SIG-M5 treated with dmso at 0.1 percent for 504 hours (cell line): ENCODE data around the gene PLA1A.
"Not testable (repeated sequence)": the region's sequence is repeated elsewhere in the genome, so short reads cannot be mapped to it uniquely, and the experiment has no call there.

Experiments used
- DNase-seq: peaks from one replicate; lab custom pipeline; 2025; ENCODE audit not compliant: unreplicated experiment; lab: John Stamatoyannopoulos, UW

Gene PLA1A, protein sequence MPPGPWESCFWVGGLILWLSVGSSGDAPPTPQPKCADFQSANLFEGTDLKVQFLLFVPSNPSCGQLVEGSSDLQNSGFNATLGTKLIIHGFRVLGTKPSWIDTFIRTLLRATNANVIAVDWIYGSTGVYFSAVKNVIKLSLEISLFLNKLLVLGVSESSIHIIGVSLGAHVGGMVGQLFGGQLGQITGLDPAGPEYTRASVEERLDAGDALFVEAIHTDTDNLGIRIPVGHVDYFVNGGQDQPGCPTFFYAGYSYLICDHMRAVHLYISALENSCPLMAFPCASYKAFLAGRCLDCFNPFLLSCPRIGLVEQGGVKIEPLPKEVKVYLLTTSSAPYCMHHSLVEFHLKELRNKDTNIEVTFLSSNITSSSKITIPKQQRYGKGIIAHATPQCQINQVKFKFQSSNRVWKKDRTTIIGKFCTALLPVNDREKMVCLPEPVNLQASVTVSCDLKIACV

DNA sequence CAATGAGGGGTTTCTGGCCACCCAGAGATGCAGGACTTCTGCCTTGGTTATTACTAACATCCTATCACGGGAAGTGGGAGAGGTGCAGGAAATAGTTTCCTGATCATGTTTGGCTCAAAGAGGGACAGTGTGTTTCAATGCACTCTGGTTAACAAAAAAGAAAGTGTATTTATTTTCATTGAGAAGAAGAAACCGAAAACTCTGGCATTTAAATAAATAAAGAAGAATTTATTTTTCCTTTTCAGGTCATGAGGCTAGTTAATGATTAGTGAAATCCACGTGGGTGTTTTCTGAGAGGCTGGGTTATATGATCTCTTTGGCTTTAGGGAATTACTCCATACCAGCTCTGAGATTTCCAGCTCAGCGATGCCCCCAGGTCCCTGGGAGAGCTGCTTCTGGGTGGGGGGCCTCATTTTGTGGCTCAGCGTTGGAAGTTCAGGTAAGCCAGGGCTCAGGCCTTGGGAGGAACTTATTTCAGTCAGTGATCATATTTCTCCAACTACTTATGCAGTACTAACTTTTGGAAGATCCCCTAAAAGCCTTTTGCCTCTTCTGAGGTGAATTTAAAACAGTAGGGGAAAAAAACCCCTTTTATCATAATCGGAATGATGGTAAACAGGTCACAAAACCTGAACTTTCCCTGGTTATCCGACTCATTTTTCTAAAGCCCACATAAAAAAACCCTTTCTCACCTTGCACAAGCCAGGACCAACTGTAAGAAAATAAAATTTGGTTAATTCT is at the start of gene PLA1A:
Gene PLA1A, plus strand, starts transcription at position 338 of the 741 bp plus-strand sequence. Its CDS starts 29 bp downstream, at position 367.
- DNase-seq: no peak

DNA sequence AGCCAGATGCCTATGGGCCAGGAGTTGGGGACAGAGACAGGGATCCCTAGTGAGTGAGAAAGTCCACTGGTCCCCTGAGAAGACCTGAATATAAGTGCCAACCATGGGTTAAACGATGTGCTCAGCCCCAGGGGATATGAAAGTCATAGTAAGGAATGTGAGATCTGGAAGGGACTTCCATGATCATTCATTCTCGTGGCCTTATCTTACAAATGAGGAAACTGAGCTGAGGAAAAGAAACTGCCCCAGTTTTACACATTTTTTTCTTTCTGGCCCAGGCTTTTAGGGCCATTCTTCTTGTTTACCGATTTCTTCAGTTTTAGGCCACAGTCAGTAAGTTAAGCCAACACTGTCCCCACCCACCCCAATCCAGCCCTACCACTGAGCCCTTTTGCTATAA is 49.3 kb upstream of the PLA1A start:
- no peak for DNase-seq

DNA sequence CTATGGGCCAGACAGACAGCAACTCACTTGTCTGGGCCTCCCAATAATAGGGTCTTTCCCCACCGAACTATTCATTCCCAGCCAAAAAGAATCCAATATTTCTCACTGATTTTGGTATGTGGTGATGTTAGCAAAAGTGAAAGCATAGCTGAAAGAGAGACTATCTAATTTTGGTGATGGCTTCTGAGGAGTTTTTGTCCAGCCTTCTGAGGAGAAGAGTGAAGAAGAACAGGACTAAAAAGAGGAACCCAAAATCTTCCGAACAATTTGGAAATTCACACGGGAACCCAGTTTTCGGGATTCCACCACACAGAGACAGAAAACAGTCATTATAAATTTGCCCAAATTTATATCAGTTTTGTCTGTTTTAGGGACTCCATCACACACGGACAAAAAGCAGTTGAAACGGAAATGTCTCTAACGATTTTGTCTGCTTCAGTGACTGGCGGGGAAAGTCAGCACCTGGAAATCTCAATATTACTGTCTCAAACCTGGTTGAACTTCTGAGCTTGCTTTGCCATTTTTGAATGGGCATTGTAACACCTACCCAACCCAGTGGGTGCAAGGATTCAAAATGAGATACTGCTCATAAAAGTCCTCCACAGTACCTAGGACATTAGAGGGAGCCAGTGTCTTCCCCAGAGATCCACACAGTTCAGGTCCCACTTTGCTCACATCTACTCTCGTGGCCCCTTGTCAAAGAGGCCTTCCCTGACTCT is 47.3 kb upstream of the PLA1A start:
- DNase-seq: no peak

DNA sequence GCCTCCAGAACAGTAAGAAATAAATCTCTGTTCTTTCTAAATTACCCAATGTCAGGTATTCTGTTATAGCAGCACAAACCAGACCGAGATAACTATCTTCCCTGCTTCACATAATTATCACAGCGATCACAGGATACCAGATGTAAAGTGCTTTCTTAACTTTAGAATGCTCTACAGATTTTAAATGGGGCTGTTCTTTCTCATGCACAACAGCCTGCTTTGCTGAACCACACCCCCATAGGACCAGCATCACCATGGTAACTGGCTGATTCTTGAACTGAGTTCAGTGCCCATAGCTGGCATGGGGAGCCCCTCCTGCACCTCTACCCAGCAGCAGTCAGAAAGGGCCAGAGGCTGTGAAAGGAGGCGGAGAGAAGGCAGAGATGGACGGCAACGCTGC is 46.1 kb upstream of the PLA1A start:
- DNase-seq: no peak

DNA sequence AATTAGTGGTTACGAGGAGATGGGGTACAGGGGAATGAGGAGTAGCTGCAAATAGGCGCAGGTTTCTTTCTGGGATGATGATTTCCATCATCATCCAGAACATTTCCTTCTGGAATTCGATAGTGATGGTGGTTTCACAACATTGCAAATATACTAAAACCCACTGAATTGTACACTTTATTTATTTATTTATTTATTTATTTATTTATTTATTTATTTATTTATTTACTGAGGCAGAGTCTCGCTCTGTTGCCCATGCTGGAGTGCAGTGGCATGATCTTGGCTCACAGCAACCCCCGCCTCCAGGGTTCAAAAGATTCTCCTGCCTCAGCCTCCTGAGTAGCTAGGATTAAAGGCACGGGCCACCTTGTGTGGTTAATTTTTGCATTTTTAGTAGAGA is 44.8 kb upstream of the PLA1A start:
- DNase-seq: not testable (repeated sequence)

DNA sequence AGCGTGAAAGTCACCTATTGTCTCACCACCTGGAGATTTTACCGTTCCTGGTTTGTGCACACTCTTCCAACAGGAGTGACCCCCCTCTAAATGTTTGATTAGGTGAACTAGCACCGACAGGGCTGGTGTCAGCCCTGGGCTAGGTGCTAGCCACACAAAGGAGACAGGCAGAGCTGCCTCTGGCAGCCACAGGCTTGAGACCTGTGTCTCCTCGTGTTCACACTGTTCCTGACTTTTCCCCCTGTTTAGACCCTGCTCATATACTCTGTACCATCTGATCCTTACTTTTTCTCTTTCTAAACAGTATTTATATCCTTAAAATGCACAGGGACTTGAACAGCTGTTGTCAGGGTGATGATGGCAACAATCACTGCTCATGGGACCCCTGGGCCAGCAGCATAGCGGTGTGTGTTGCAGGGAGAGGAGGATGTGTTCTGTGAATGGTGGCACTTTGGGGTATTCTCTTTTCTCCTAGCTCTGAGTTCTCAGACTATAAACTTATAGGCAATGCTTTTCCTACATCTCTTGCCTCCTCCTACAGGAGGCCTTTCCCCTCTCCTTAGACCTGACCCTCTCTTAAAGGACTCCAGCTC is 43.8 kb upstream of the PLA1A start:
- no peak for DNase-seq

DNA sequence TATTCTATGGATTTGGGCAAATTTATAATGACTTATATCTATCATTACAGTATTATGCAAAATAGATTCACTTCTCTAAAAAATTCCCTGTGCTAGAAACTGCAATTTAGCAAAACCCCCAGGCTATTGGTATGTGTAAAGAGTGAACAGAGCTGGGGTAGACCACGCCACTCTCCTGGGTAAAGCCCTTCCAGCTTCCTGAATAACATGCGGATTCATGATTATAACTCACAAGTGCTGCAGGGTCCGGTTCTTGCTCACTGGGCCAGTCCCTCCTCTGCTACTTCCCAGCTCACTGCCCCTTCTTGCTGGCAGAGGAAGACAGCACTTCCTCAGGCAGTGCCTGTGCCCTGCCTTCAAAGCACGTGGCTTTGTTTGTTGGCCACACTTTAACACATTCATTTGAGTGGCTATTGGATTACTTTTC is 42.4 kb upstream of the PLA1A start:
- no peak for DNase-seq

DNA sequence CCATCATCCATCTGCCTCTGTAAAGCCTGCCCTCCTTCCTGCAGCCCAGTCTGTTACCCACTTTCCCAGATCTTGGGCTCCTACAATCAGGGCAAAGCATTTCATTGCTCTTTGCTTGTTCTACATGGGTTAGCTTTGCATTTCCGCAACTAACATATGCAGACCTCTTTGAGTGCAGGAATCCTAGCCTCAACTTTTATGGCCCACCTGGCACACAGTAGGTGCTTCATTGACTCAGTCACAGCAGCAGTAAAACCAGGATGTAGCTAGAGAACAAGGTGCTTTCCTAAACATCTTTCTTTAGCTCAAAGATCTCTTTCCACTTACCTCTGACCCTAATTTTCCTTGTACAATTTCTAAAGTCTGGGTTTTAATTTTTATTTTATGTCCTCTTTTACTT is 41.8 kb upstream of the PLA1A start:
- DNase-seq: no peak

DNA sequence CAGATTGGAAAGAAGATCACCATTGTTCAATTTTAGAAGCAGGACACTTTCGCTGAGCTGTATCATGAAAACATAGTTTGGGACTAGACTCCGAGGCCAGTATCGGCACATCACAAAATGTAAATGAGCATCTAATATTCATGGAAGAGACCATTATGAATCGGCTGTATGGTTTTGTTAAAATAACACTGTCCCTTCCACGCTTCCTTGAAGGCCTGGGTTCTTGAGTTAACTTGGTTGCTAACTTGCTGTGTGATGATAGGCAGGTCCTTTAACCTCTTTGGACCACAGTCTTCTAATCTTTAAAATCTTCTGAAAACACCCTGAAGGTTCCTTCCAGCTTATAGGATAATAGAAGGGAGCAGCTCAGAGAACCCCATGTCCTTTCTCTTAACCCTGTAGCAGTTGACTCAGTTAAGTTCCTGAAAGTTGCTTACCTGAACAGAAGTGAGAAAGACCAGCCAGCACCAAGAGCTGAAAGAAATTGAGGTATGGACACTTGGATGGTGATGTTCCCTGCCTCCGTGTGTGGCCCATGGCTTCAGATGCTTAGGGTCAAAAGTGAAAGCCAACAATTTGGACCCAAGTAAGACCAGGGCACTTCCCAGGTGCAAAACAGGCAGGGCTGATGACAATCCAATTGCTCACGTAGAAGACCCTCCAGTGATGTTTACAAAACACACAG is 40.4 kb upstream of the PLA1A start:
- DNase-seq: no peak

DNA sequence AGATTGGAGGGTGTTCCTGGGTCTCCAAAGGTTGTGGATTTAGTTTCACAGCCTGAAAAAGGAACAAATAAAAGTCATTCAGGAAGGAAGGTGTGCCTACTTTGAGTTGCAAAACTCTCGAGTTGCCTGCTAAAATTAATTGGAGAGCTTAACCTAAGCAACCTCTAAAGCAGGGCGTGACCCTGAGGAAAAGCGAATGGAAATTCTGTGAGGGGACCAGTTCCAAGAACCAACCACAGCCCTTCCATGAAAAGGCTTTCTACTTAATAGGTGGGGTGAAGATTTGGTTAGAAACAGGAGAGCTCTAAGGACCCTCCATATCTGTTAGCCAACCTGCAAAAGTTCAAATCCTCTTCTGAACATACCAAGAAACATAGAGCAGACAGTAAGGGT is 39.8 kb upstream of the PLA1A start:
- DNase-seq: no peak

DNA sequence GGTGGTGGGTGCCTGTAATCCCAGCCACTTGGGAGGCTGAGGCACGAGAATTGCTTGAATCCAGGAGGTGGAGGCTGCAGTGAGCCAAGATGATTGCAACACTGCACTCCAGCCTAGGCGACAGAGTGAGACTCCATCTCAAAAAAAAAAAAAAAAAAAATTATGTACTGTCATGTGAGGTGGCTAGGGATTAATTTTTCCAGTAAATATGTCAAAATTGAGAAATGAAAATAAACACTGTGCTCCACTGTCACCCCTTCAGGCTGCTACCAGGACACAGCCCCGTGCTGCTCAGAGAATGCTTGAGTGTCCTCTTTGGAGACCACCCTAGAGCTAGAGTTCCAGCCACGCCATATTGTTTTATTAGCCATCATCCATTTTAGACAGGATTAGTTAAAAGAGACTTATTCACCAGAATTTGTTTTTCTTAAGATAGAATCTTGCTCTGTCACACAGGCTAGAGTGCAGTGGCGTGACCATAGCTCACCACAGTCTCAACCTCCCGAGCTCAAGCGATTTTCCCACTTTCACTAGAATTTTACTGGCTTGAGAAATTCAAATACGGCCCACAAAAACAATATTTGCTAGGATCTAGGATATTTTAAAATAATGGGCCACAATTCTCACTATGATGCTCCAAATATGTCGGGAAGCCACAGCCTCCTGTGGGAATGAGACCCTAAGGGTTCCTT is 38.9 kb upstream of the PLA1A start:
- no peak for DNase-seq

DNA sequence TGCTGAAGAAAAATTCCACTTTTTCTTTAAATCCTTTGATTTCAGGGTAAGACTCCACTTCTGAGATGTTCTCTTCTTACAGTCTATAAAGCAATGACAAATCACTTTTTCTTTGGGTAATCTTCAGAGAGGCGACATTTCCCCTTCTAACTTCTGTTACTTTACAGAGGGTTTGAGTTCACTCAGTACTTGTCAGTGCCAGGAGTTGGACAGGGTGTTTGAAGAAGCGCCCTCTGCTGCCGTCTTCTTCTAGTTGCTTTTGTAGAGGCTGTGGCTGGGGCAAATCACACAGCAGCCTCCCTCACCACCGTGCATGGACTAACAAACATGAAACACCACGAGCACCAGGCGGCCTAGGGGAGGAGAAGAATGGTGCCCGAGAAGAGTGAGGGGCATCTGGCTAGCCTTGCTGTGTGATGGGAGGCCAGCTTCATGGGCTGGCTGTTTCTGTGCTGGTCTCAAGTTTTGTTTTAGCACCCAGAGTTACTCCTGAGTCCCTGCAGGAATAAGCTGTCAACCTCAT is 38.2 kb upstream of the PLA1A start, which contains the start of gene CD80:
Gene CD80, minus strand, starts transcription at position 174 of the 523 bp plus-strand sequence. CDS start 1,886 bp downstream, outside the sequence.
- DNase-seq: peak; percentile 87

DNA sequence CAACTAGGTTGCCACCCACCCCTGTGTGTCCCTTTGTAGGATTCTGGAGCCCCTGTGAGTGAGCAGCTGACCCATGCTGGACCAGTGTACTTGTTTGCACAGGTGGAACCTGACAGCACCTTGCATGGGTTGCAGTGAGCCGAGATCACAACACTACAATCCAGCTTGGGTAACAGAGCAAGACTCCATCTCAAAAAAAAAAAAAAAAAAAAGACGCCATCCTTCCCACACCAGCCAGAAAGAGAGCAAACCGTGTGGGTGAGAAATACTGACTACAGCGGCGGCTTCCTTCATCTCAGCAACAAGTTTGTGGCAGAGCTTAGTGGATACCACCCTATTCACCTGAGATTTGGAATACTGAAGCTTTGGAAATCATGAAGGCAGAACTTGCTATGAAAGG is 37.5 kb upstream of the PLA1A start:
- DNase-seq: no peak

DNA sequence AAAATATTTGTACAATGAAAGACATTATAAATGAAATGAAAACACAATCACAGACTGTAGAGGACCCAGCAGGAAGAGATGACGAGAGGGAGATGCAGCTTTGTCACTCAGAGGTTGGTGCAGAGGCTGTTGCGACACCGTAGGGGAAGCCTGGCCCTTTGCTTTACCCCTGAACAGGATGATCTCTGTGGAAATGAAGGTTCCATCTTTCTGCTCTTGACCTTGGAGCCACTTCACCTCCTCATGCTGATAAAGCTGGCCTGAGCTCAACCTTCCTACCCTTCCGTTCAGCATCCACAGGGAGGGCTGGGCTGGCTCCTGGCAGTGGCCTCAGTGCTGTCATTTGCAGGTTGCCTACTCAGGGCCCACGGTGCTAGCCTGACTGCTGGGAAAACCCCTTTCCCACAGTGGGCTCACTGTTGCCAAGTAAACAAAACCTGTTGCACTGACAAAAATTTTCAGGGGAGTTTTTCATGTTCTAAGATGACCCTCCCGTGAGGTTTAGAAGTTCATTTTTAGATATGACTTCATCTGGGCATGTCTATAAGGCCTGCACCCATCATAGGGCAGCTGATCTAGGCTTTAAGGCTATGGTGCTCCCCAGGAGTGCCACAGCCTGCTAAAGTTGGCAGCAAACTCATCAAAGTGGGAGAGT is 35.3 kb upstream of the PLA1A start:
- peak; percentile 81 for DNase-seq

DNA sequence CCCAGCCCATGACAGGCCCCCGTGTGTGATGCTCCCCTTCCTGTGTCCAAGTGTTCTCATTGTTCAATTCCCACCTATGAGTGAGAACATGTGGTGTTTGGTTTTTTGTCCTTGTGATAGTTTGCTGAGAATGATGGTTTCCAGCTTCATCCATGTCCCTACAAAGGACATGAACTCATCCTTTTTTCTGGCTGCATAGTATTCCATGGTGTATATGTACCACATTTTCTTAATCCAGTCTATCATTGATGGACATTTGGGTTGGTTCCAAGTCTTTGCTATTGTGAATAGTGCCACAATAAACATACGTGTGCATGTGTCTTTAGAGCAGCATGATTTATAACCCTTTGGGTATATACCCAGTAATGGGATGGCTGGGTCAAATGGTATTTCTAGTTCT is 34.4 kb upstream of the PLA1A start:
- not testable (repeated sequence) for DNase-seq

DNA sequence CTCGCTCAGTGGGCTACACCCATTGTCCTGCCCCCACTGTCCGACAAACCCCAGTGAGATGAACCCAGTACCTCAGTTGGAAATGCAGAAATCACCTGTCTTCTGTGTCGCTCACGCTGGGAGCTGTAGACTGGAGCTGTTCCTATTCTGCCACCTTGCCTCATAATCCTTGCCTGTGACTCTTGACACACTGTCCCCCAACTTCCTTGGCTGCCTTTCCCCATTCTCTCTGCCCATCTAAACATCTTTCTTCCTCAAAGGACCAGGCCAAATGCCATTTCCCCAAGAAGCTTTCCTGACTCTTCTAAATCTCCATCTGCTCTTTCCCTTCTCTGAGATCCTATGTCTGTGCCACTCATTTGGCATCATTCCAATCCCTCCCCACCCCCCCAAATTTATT is 28.5 kb upstream of the PLA1A start:
- no peak for DNase-seq

DNA sequence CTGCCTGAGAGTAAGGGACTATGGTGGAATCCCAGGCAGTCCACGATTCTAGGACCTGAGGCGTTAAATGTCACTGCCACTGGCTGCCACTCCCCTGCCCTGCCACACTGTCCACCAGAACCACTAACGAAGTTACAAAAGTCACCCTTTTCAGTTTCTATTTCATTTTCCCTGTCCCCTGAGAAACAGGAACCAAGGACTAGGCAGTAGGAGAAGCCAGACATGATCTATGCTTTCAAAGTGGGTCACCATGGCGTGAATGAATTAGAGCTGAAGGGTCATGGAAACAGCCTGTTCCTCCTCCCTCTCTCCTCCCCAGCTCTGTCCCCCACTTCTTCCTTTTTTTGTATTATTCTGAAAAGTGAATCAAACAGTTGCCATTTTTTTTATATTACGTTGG is 27.5 kb upstream of the PLA1A start:
- peak; percentile 82 for DNase-seq

DNA sequence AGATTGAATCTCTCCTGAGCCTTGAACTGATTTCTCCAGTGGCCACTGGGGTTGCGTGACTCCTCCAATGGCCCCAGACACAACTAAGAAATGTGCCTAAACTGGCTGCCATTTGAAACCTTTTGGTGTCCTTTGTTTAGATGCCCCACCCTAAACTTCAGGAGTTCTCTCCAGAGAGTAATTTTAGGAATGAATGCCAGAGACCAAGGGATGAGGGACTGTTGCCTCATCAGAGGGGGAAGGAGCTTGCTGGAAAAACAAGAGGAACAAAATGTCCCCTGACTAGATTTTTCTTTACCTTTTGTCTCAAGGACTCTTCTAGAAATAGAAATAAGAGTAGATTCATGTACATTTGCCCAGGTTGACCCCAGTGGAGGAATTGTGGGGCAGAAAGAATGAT is 26.5 kb upstream of the PLA1A start:
- DNase-seq: no peak

DNA sequence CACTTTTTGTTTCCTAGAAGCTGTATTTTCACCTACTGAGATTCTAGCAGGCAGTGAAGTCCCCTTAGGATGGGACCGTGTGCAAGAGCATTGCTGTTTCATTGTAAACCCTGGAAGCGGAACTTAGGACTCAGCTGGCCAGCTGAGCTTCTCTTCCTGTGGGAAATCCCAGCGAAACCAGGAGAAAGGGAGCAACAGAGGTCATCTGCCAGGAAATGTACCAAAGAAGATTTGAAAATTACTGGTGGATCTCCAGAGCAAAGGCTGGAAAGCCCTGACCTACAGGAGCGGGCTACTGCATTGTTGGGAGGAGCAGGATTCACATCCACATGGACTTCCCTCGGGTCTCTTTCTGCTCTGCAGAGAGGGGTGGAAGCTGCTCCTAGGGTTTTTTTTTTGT is 26.0 kb upstream of the PLA1A start:
- DNase-seq: no peak
